Measurements from ENCODE around the gene NUCKS1. TPM values are rescaled to one million over a fixed set of nuclear protein-coding genes. Genes with fewer than 3 reads are reported as not detected.
A peak's percentile ranks its signal among the peaks of the same experiment; 100 is the strongest.

Gene NUCKS1
- total RNA-seq, 1 donor from 2014 or later = 152 TPM

GRCh38 chr1:205715628-205716027 is 34.4 kb downstream of the NUCKS1 start:
- Histone ChIP-seq H3K9ac (ENCODE audit: low read depth in 1 of 3, low read length in 3 of 3) (no peak overlapping the region), H3K4me1 (ENCODE audit: control insufficient read depth in 3 of 3, insufficient read depth in 3 of 3, low read length in 3 of 3) (peaks cover 4 to 6% (median 4%) of the 10 kb centered on the region in 3 donors), H3K36me3 (ENCODE audit: control insufficient read depth in 3 of 3, insufficient read depth in 3 of 3, low read length in 3 of 3) (peaks cover 26 to 47% (median 45%) of the 10 kb centered on the region in 3 donors), H3K4me3 (ENCODE audit: low read length in 3 of 3) (no peak overlapping the region), H3K27me3 (ENCODE audit: control insufficient read depth in 3 of 3, insufficient read depth in 3 of 3, low read length in 3 of 3) (no peaks in the 10 kb centered on the region), H3K9me3 (ENCODE audit: control insufficient read depth in 3 of 3, low read length in 3 of 3) (no peaks in the 10 kb centered on the region), H3K27ac (ENCODE audit: low read depth, low read length) (no peak overlapping the region)

DNA sequence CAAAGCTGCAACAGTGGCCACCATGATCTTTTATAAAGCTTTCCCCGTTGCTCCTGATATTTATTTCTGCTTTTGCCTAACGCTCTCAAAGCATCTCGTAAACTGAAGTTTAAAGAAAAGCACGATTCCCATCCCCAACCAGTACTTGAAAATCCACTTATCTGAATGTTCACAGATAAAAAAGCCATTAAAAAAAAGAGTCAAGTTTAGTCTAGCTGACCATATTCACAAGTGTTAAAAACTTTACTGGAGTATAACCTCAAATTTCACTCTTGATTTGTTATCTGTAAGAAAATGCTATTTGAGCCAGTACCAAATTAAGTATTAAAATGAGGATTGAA is 35.1 kb downstream of the NUCKS1 start:
- Histone ChIP-seq H3K27ac (ENCODE audit: low read depth, low read length) (no peak overlapping the region), H3K27me3 (ENCODE audit: control insufficient read depth in 3 of 3, insufficient read depth in 3 of 3, low read length in 3 of 3) (no peaks in the 10 kb centered on the region), H3K9ac (ENCODE audit: low read depth in 1 of 3, low read length in 3 of 3) (no peak overlapping the region), H3K4me1 (ENCODE audit: control insufficient read depth in 3 of 3, insufficient read depth in 3 of 3, low read length in 3 of 3) (peaks cover 4 to 10% (median 5%) of the 10 kb centered on the region in 3 donors), H3K36me3 (ENCODE audit: control insufficient read depth in 3 of 3, insufficient read depth in 3 of 3, low read length in 3 of 3) (peaks cover 20 to 39% (median 38%) of the 10 kb centered on the region in 3 donors), H3K4me3 (ENCODE audit: low read length in 3 of 3) (no peak overlapping the region), H3K9me3 (ENCODE audit: control insufficient read depth in 3 of 3, low read length in 3 of 3) (no peaks in the 10 kb centered on the region)

DNA sequence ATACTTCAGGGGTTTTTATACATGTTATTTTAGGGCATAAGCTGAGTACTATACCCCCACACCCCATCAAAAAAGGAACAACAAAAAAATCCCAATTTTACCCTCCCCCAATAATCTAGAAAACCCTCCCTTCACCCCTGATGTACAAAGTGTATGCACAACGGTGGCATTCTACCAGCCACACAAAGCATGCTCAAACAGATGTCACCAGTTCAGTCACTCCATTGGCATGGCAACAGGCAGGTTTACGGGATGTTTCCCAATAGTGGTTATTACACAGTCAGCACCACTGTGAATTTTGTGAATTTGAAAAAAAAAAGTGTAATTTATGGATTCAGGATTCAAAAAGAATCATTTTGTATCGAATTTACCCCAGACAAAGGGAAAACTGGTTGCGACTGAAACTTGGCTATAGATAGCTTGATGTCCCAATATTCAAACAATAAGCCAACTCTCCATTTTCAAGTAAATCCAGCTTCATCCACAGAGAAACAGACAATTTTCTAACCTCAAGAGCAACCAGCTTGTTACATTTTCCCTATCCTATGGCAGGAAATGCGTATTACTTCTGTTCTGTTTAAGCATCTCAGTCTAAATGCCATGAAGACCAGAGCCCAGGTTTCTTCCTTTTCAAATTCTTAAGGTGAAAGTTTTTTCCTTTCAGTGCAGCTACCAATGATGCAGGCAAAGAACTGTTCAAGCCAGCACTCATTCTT is 35.6 kb downstream of the NUCKS1 start:
- Histone ChIP-seq H3K36me3 (ENCODE audit: control insufficient read depth in 3 of 3, insufficient read depth in 3 of 3, low read length in 3 of 3) (peaks cover 20 to 34% (median 33%) of the 10 kb centered on the region in 3 donors), H3K4me1 (ENCODE audit: control insufficient read depth in 3 of 3, insufficient read depth in 3 of 3, low read length in 3 of 3) (peaks cover 4 to 14% (median 8%) of the 10 kb centered on the region in 3 donors), H3K27ac (ENCODE audit: low read depth, low read length) (no peak overlapping the region), H3K9me3 (ENCODE audit: control insufficient read depth in 3 of 3, low read length in 3 of 3) (no peaks in the 10 kb centered on the region), H3K27me3 (ENCODE audit: control insufficient read depth in 3 of 3, insufficient read depth in 3 of 3, low read length in 3 of 3) (no peaks in the 10 kb centered on the region), H3K9ac (ENCODE audit: low read depth in 1 of 3, low read length in 3 of 3) (no peak overlapping the region), H3K4me3 (ENCODE audit: low read length in 3 of 3) (no peak overlapping the region)

DNA sequence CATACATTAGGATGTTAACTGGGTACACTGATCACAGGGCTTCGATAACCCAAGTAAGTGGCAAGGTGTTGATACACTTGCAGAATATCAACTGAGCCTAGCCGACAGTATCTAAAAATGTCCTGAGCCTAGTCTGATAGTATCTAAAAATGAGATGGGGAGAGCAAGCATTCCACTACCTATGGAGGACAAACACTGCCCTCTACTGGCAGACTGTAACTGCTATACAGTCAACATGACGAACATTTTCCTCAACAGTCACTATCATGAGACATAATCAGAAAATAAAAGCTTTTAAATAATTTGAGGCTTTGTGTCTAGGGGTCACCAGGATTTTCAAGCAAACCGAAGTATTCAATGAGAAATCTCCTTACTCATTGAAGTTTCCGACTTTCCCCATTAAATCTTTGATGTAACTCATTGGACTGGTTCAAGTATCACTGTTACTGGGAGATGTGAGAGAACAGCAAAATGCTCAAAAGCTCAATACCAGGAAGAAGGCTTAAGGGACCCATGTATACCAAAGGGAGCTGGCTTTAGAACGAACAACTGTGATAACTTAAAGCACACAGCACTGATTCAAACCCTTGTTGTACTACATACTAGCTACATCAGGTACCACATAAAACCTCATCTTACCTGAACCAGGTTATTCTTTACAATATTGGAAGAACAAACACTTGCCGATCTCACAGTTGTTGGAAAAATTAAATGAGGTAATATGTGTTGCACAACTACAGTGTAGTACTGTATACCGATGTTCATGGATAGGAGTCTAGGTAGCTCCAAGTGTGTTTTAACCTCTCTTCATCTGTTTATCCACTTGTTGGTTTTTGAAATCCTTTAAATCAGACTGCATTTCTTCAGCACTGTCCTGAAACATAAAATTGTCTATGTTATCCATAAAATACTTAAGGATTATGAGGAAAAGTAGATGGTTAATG is 38.6 kb downstream of the NUCKS1 start:
- Histone ChIP-seq H3K27ac (ENCODE audit: low read depth, low read length) (peak overlapping the region; percentile 22), H3K9me3 (ENCODE audit: control insufficient read depth in 3 of 3, low read length in 3 of 3) (no peaks in the 10 kb centered on the region), H3K4me3 (ENCODE audit: low read length in 3 of 3) (no peak overlapping the region), H3K9ac (ENCODE audit: low read depth in 1 of 3, low read length in 3 of 3) (no peak overlapping the region), H3K36me3 (ENCODE audit: control insufficient read depth in 3 of 3, insufficient read depth in 3 of 3, low read length in 3 of 3) (peaks cover 5 to 11% (median 6%) of the 10 kb centered on the region in 3 donors), H3K4me1 (ENCODE audit: control insufficient read depth in 3 of 3, insufficient read depth in 3 of 3, low read length in 3 of 3) (peaks cover 10 to 24% (median 14%) of the 10 kb centered on the region in 3 donors), H3K27me3 (ENCODE audit: control insufficient read depth in 3 of 3, insufficient read depth in 3 of 3, low read length in 3 of 3) (no peaks in the 10 kb centered on the region)

DNA sequence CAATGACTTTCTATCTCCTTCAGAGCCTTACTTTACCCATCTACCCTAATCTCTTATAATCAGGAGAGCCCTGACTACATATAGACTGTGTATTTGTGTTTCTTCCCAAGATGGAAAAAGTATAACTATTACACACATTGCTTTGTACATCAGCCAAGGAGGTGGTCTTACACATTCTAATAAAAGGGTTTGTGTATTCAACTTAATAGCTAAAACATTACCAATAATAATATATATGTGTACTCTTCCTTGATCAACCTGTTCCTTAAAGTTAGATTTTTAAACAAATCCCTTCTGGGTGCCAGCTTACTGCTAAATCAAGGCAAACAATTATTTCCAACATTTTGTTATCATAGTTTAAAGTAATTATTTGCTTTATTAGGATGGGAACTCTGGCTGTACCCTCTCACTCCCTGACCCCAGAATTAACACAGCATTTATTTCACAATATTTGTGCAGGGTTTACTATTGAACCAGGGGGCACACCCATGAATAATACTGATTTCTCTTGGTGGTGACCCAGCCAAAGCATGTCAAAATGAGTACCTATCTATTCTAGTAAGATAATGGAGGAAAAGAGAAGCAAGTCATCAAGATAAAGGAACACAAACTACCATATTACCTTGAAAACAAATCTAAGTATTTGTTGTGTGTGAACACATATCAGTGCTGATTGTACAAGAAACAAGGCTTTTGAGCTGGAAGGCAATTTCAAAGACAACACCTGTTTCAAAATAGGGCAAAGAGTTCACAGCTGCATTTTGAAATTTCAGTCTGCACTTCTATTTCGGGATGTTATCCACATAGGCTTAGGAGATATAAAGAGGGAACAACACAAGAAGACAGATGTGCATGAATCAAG is 39.5 kb downstream of the NUCKS1 start:
- Histone ChIP-seq H3K36me3 (ENCODE audit: control insufficient read depth in 3 of 3, insufficient read depth in 3 of 3, low read length in 3 of 3) (peaks cover 2 to 6% (median 2%) of the 10 kb centered on the region in 3 donors), H3K4me1 (ENCODE audit: control insufficient read depth in 3 of 3, insufficient read depth in 3 of 3, low read length in 3 of 3) (peaks cover 10 to 24% (median 14%) of the 10 kb centered on the region in 3 donors), H3K9me3 (ENCODE audit: control insufficient read depth in 3 of 3, low read length in 3 of 3) (no peaks in the 10 kb centered on the region), H3K27ac (ENCODE audit: low read depth, low read length) (no peak overlapping the region), H3K4me3 (ENCODE audit: low read length in 3 of 3) (no peak overlapping the region), H3K27me3 (ENCODE audit: control insufficient read depth in 3 of 3, insufficient read depth in 3 of 3, low read length in 3 of 3) (no peaks in the 10 kb centered on the region), H3K9ac (ENCODE audit: low read depth in 1 of 3, low read length in 3 of 3) (no peak overlapping the region)

DNA sequence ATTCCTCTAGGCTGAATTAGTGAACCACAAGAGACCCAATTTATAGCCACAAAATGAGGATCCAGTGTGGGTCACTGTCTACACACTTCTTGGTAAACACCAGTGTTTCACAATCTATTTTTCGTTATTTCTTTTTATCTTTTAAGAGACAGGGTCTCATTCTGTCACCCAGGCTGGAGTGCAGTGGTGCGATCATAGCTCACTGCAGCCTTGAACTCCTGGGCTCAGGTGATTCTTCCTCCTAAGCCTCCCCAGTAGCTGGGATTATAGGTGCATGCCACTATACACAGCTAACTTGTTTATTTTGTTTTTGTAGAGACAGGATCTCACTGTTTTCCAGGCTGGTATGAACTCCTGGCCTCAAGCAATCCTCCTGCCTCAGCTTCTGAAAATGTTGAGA is 40.3 kb downstream of the NUCKS1 start:
- Histone ChIP-seq H3K9ac (ENCODE audit: low read depth in 1 of 3, low read length in 3 of 3) (no peak overlapping the region), H3K27me3 (ENCODE audit: control insufficient read depth in 3 of 3, insufficient read depth in 3 of 3, low read length in 3 of 3) (no peaks in the 10 kb centered on the region), H3K4me1 (ENCODE audit: control insufficient read depth in 3 of 3, insufficient read depth in 3 of 3, low read length in 3 of 3) (peaks cover 10 to 24% (median 14%) of the 10 kb centered on the region in 3 donors), H3K36me3 (ENCODE audit: control insufficient read depth in 3 of 3, insufficient read depth in 3 of 3, low read length in 3 of 3) (peaks cover 0 to 4% (median 0%) of the 10 kb centered on the region in 3 donors), H3K27ac (ENCODE audit: low read depth, low read length) (peak overlapping the region; percentile 54), H3K9me3 (ENCODE audit: control insufficient read depth in 3 of 3, low read length in 3 of 3) (no peaks in the 10 kb centered on the region), H3K4me3 (ENCODE audit: low read length in 3 of 3) (no peak overlapping the region)

DNA sequence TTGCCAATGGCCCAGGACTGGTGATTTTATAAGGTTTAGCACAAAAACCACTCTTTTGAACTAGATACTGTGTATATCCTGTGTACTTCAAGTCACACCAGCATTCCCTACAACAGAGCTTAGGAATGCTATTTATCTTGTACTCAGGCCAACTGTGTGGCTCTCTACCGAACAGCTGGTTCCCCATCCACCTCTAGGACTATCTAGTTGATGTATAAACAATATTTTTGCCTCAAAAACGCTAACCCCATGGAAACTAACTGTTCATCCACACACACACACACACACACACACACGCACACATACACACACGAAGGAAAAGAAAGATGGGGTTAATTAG is 41.0 kb downstream of the NUCKS1 start:
- peaks cover 10 to 24% (median 14%) of the 10 kb centered on the region in 3 donors for H3K4me1 ChIP-seq (ENCODE audit: control insufficient read depth in 3 of 3, insufficient read depth in 3 of 3, low read length in 3 of 3)

GRCh38 chr1:205706601-205707502 is 43.1 kb downstream of the NUCKS1 start:
- peaks cover 0 to 4% (median 4%) of the 10 kb centered on the region in 3 donors for H3K36me3 ChIP-seq (ENCODE audit: control insufficient read depth in 3 of 3, insufficient read depth in 3 of 3, low read length in 3 of 3)
- no peak overlapping the region for H3K4me3 ChIP-seq (ENCODE audit: low read length in 3 of 3)
- peaks cover 10 to 24% (median 14%) of the 10 kb centered on the region in 3 donors for H3K4me1 ChIP-seq (ENCODE audit: control insufficient read depth in 3 of 3, insufficient read depth in 3 of 3, low read length in 3 of 3)
- H3K9ac ChIP-seq (ENCODE audit: low read depth in 1 of 3, low read length in 3 of 3) = no peak overlapping the region
- no peaks in the 10 kb centered on the region for H3K9me3 ChIP-seq (ENCODE audit: control insufficient read depth in 3 of 3, low read length in 3 of 3)
- no peaks in the 10 kb centered on the region for H3K27me3 ChIP-seq (ENCODE audit: control insufficient read depth in 3 of 3, insufficient read depth in 3 of 3, low read length in 3 of 3)
- no peak overlapping the region for H3K27ac ChIP-seq (ENCODE audit: low read depth, low read length)

More for the DNA sequence above, 41.0 kb downstream of the NUCKS1 start:
- Histone ChIP-seq H3K9ac (ENCODE audit: low read depth in 1 of 3, low read length in 3 of 3) (no peak overlapping the region), H3K27ac (ENCODE audit: low read depth, low read length) (peak overlapping the region; percentile 54), H3K36me3 (ENCODE audit: control insufficient read depth in 3 of 3, insufficient read depth in 3 of 3, low read length in 3 of 3) (peaks cover 0 to 4% (median 0%) of the 10 kb centered on the region in 3 donors), H3K4me3 (ENCODE audit: low read length in 3 of 3) (no peak overlapping the region), H3K9me3 (ENCODE audit: control insufficient read depth in 3 of 3, low read length in 3 of 3) (no peaks in the 10 kb centered on the region), H3K27me3 (ENCODE audit: control insufficient read depth in 3 of 3, insufficient read depth in 3 of 3, low read length in 3 of 3) (no peaks in the 10 kb centered on the region)

GRCh38 chr1:205704903-205705302 is 45.1 kb downstream of the NUCKS1 start:
- peaks cover 6 to 14% (median 9%) of the 10 kb centered on the region in 3 donors for H3K4me1 ChIP-seq (ENCODE audit: control insufficient read depth in 3 of 3, insufficient read depth in 3 of 3, low read length in 3 of 3)
- H3K27ac ChIP-seq (ENCODE audit: low read depth, low read length) = no peak overlapping the region
- H3K9ac ChIP-seq (ENCODE audit: low read depth in 1 of 3, low read length in 3 of 3) = no peak overlapping the region
- no peak overlapping the region for H3K4me3 ChIP-seq (ENCODE audit: low read length in 3 of 3)
- H3K9me3 ChIP-seq (ENCODE audit: control insufficient read depth in 3 of 3, low read length in 3 of 3) = no peaks in the 10 kb centered on the region
- no peaks in the 10 kb centered on the region for H3K27me3 ChIP-seq (ENCODE audit: control insufficient read depth in 3 of 3, insufficient read depth in 3 of 3, low read length in 3 of 3)
- H3K36me3 ChIP-seq (ENCODE audit: control insufficient read depth in 3 of 3, insufficient read depth in 3 of 3, low read length in 3 of 3) = peaks cover 0 to 5% (median 4%) of the 10 kb centered on the region in 3 donors

All from skeletal muscle tissue (tissue), 4 donors.